Breast epithelium (tissue), 3 donors: ENCODE data around the gene ACADVL.

ENCODE experiments used
- CTCF ChIP-seq, 3 donors: fragments of 450-650 bp; IDR thresholded peaks; one replicate each; pipeline ENCODE4 v1.5.1; 2016 to 2017; ENCODE audit warnings: antibody characterized with exemption in 3 of 3, mild to moderate bottlenecking in 3 of 3, moderate library complexity in 3 of 3
- POLR2A ChIP-seq: fragments of 450-650 bp; IDR thresholded peaks from one replicate; pipeline ENCODE4 v1.6.1; 2016; ENCODE audit warnings: antibody characterized with exemption, mild to moderate bottlenecking, moderate library complexity

DNA sequence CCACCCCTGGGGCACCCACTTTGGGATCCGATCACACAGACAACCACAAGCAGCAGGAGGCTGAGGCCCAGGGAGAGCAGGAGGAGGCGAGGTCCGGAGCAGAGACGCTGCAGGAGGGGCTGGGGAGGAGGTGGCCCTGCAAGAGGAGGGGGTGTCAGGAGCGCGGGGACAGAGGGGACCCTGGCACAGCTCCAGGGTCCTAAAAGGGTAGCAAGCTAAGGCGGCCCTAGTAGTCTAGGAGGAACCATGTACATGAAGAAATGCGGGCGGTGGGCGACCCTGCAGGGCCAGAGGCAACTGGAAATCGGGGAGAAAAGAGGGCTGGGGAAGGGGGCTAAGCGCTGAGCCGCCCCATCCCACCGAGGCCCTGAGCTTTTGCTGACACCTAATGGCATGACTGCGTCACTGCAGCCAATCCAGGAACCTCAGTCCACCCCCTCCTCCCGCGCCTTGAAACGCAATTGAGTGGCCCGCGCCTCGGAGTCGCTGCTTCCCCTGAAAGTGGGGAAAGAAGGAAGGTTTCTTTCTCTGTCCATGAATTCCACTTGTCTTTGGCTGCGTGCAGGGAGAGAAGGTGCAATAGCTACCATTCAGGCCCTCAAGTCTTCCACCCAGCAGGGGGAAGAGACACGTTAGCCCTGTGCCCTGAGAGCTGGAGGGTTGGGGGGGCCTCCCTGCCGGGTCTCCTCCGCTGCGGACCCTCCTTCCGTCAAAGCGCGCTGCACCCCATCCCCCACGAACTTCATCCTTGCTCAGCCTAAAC is 42.4 kb upstream of the ACADVL start:
- TF ChIP-seq CTCF (IDR thresholded peaks at IDR 0.05) (peak; percentile 66 to 81 (median 76)), POLR2A (no peak)
